PC-9 (cell line): ENCODE results near the gene BCR.

Source experiments
- EZH2 ChIP-seq: fragments of 200-600 bp; sonication (generic); IDR thresholded peaks from 2 replicates; pipeline ENCODE4 v1.8.0; 2017; ENCODE audit warnings: antibody characterized with exemption, low read depth
- TF ChIP-seq, protein P1 (sequence below): fragments of 200-600 bp; sonication (generic); conservative IDR thresholded peaks from 2 replicates; pipeline ENCODE4 v1.6.1; 2017; ENCODE audit warnings: mixed run types, antibody characterized with exemption, mild to moderate bottlenecking, moderate library complexity

DNA sequence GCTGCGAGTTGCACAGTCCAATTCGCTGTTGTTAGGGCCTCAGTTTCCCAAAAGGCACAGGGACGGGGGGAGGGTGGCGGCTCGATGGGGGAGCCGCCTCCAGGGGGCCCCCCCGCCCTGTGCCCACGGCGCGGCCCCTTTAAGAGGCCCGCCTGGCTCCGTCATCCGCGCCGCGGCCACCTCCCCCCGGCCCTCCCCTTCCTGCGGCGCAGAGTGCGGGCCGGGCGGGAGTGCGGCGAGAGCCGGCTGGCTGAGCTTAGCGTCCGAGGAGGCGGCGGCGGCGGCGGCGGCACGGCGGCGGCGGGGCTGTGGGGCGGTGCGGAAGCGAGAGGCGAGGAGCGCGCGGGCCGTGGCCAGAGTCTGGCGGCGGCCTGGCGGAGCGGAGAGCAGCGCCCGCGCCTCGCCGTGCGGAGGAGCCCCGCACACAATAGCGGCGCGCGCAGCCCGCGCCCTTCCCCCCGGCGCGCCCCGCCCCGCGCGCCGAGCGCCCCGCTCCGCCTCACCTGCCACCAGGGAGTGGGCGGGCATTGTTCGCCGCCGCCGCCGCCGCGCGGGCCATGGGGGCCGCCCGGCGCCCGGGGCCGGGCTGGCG is at the start of gene BCR:
- TF ChIP-seq EZH2, result no peak
- TF ChIP-seq, protein P1, sequence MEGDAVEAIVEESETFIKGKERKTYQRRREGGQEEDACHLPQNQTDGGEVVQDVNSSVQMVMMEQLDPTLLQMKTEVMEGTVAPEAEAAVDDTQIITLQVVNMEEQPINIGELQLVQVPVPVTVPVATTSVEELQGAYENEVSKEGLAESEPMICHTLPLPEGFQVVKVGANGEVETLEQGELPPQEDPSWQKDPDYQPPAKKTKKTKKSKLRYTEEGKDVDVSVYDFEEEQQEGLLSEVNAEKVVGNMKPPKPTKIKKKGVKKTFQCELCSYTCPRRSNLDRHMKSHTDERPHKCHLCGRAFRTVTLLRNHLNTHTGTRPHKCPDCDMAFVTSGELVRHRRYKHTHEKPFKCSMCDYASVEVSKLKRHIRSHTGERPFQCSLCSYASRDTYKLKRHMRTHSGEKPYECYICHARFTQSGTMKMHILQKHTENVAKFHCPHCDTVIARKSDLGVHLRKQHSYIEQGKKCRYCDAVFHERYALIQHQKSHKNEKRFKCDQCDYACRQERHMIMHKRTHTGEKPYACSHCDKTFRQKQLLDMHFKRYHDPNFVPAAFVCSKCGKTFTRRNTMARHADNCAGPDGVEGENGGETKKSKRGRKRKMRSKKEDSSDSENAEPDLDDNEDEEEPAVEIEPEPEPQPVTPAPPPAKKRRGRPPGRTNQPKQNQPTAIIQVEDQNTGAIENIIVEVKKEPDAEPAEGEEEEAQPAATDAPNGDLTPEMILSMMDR, result no peak
